ENCODE data around the gene PODN.

PODN gene

GRCh38 chr1:53061859-53062707 is at the start of gene PODN:
Gene PODN (plus strand): TSS chr1:53062213. CDS start chr1:53069856, 7,643 bp downstream.
- DNase-seq (ENCODE audit: low read depth) = no peak

GRCh38 chr1:53014791-53015507 is 47.1 kb upstream of the PODN start:
- DNase-seq (ENCODE audit: low read depth) = peak; percentile 74

GRCh38 chr1:53015508-53015860 is 46.5 kb upstream of the PODN start:
- DNase-seq (ENCODE audit: low read depth) = no peak

GRCh38 chr1:53016705-53017104 is 45.3 kb upstream of the PODN start:
- no peak for DNase-seq (ENCODE audit: low read depth)

GRCh38 chr1:53020588-53020987 is 41.4 kb upstream of the PODN start:
- no peak for DNase-seq (ENCODE audit: low read depth)

GRCh38 chr1:53022179-53022578 is 39.8 kb upstream of the PODN start:
- DNase-seq (ENCODE audit: low read depth) = no peak

- DNase-seq (ENCODE audit: low read depth) = no peak
Observed at GRCh38 chr1:53023546-53023945, 38.5 kb upstream of the PODN start.

GRCh38 chr1:53024117-53024516 is 37.9 kb upstream of the PODN start:
- DNase-seq (ENCODE audit: low read depth) = no peak

- DNase-seq (ENCODE audit: low read depth) = no peak
Observed at GRCh38 chr1:53025034-53025768, 36.8 kb upstream of the PODN start.

GRCh38 chr1:53025769-53026112 is 36.3 kb upstream of the PODN start:
- no peak for DNase-seq (ENCODE audit: low read depth)

- DNase-seq (ENCODE audit: low read depth) = no peak
Observed at GRCh38 chr1:53026254-53026653, 35.8 kb upstream of the PODN start.

- no peak for DNase-seq (ENCODE audit: low read depth)
Observed at GRCh38 chr1:53031732-53032131, 30.3 kb upstream of the PODN start.

GRCh38 chr1:53037159-53037558 is 24.9 kb upstream of the PODN start:
- no peak for DNase-seq (ENCODE audit: low read depth)

- no peak for DNase-seq (ENCODE audit: low read depth)
Observed at GRCh38 chr1:53038566-53038965, 23.4 kb upstream of the PODN start.

GRCh38 chr1:53043271-53043670 is 18.7 kb upstream of the PODN start:
- DNase-seq (ENCODE audit: low read depth) = no peak

GRCh38 chr1:53044926-53045325 is 17.1 kb upstream of the PODN start:
- no peak for DNase-seq (ENCODE audit: low read depth)

- no peak for DNase-seq (ENCODE audit: low read depth)
Observed at GRCh38 chr1:53046930-53047329, 15.1 kb upstream of the PODN start.

GRCh38 chr1:53047737-53048736 is 14.0 kb upstream of the PODN start:
- no peak for DNase-seq (ENCODE audit: low read depth)

- DNase-seq (ENCODE audit: low read depth) = no peak
Observed at GRCh38 chr1:53048960-53049573, 12.9 kb upstream of the PODN start.

GRCh38 chr1:53049574-53049967 is 12.4 kb upstream of the PODN start:
- no peak for DNase-seq (ENCODE audit: low read depth)

GRCh38 chr1:53050310-53050709 is 11.7 kb upstream of the PODN start:
- no peak for DNase-seq (ENCODE audit: low read depth)
